ENCODE measurements around the gene MPC2. TPM values are rescaled to one million over a fixed set of nuclear protein-coding genes. Genes with fewer than 3 reads are reported as not detected.

Gene MPC2
- total RNA-seq, 1 experiment from 2014 or later: 49.9 TPM

- no peak for TF ChIP-seq CBX3 (IDR thresholded peaks at IDR 0.05; ENCODE audit: low read depth)
- no peak for TF ChIP-seq SRF (IDR thresholded peaks at IDR 0.05; ENCODE audit: low read depth)
- TF ChIP-seq RAD21 (IDR thresholded peaks at IDR 0.05; ENCODE audit: low read depth): no peak
- no peak for TF ChIP-seq CTCF (IDR thresholded peaks at IDR 0.05 in 2 of 3, conservative IDR thresholded peaks at IDR 0.05 in 1 of 3; ENCODE audit: borderline replicate concordance in 1 of 3, insufficient read depth in 1 of 3, low read depth in 2 of 3, low read length in 2 of 3)
- no peak for TF ChIP-seq POLR2AphosphoS5 (IDR thresholded peaks at IDR 0.05; ENCODE audit: low read depth, low read length)
- TF ChIP-seq FOSL1 (IDR thresholded peaks at IDR 0.05; ENCODE audit: low read depth): no peak
Observed at GRCh38 chr1:167913895-167914496, 22.9 kb downstream of the MPC2 start, which contains the start of gene ADCY10 (continued).

DNA sequence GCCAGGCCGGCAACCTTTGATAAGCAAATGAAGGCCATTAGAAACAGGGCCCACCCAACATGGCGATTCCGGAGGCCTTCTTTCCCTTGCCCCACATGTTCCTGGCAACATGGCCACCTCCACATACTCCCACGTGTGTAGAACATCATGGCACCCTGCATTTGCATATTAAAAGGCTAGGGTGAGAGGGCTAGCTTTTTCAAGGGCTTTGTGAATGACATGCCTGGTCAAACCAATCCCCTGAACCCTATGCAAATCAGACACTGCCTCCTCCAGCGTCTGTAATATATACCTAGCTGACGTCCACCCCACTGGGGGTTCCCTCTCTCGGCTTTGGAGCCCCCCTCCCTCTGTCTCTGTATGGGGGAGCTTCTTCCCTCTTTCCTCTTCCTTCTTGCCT lies 24.6 kb downstream of the MPC2 start:
- Histone ChIP-seq H3K9me3 (ENCODE audit: control insufficient read depth in 1 of 2, insufficient read depth in 1 of 2, low read depth in 1 of 2, low read length in 2 of 2) (no peaks in the 10 kb centered on the region), H3K4me2 (ENCODE audit: low read length) (no peak overlapping the region), H3K4me3 (replicated peaks in 1 of 2; ENCODE audit: low read depth in 1 of 2, low read length in 2 of 2) (no peak overlapping the region), H3K4me1 (ENCODE audit: control insufficient read depth in 1 of 2, insufficient read depth in 2 of 2, low read length in 2 of 2) (no peaks in the 10 kb centered on the region), H3K9me2 (ENCODE audit: insufficient read depth) (no peaks in the 10 kb centered on the region), H3K27ac (ENCODE audit: low read depth, low read length) (no peak overlapping the region), H3K36me3 (ENCODE audit: control insufficient read depth in 1 of 2, insufficient read depth in 2 of 2, low read length in 2 of 2) (no peaks in the 10 kb centered on the region), H3K79me2 (ENCODE audit: insufficient read depth, low read length) (no peaks in the 10 kb centered on the region), H3K9ac (ENCODE audit: low read length) (no peak overlapping the region), H4K20me1 (ENCODE audit: insufficient read depth) (no peaks in the 10 kb centered on the region), H2AFZ (ENCODE audit: low read depth, low read length, poor library complexity, severe bottlenecking) (no peak overlapping the region), H3K27me3 (ENCODE audit: insufficient read depth, low read length) (no peaks in the 10 kb centered on the region)
- no peak for ATAC-seq
- ChIA-PET CTCF (no interaction called here), POLR2A (no interaction called here), RAD21 (ENCODE audit: low non-redundant PET in 1 of 2, low total read pairs in 2 of 2, uncharacterized antibody in 2 of 2, unreplicated experiment in 2 of 2) (no interaction called here)
- BruUV-seq (replicated peaks): no TSS peak
- intact Hi-C loops (cut with micrococcal nuclease): no loop called here
- TF ChIP-seq MAX (IDR thresholded peaks at IDR 0.05): no peak
- no peak for DNase-seq (ENCODE audit: low read depth, low spot score)

Data from HCT116 (cell line).